H1 (cell line): Measurements from ENCODE around the gene TAF10.

Experiments used
- CTCF ChIP-seq, 3 experiments: IDR thresholded peaks; 1 replicate in 2 of 3; 2 replicates in 1 of 3; pipeline versions ENCODE4 v1.5.1 to v1.6.1; 2011; ENCODE audit warnings: low read length in 3 of 3, mild to moderate bottlenecking in 3 of 3, inconsistent platforms in 2 of 3, low read depth in 1 of 3, moderate library complexity in 1 of 3; ENCODE audit not compliant: insufficient read depth in 1 of 3; ENCODE audit errors: control extremely low read depth in 1 of 3
- FOSL1 ChIP-seq: IDR thresholded peaks from 2 replicates; pipeline ENCODE4 v1.6.1; 2011; ENCODE audit warnings: mild to moderate bottlenecking, low read depth, low read length, moderate library complexity; ENCODE audit not compliant: insufficient read depth
- HDAC2 ChIP-seq, 2 experiments: fragments of 300-600 bp in 1 of 2; sonication (generic) in 1 of 2; IDR thresholded peaks; 2 replicates each; pipeline ENCODE4 v1.6.1; 2011 to 2012; ENCODE audit warnings: low read depth in 2 of 2, low read length in 2 of 2, mild to moderate bottlenecking in 2 of 2, moderate library complexity in 2 of 2, borderline replicate concordance in 1 of 2, inconsistent platforms in 1 of 2
- JUN ChIP-seq: IDR thresholded peaks from 2 replicates; pipeline ENCODE4 v1.6.1; 2011; ENCODE audit warnings: low read depth, mild to moderate bottlenecking, improper control_type of control experiment, low read length
- JUND ChIP-seq: IDR thresholded peaks from 2 replicates; pipeline ENCODE4 v1.6.1; 2011; ENCODE audit warnings: mild to moderate bottlenecking, improper control_type of control experiment, low read length
- MAFK ChIP-seq: IDR thresholded peaks from 2 replicates; pipeline ENCODE4 v1.6.1; 2012; ENCODE audit warnings: low read depth, mild to moderate bottlenecking, improper control_type of control experiment, low read length
- NRF1 ChIP-seq: IDR thresholded peaks from 2 replicates; pipeline ENCODE4 v1.6.1; 2011; ENCODE audit warnings: mild to moderate bottlenecking, low read depth, low read length, improper control_type of control experiment
- POLR2A ChIP-seq, 2 experiments: IDR thresholded peaks; 1 replicate in 1 of 2; 2 replicates in 1 of 2; pipeline ENCODE4 v1.6.1; 2011; ENCODE audit warnings: low read depth in 2 of 2, low read length in 2 of 2, mild to moderate bottlenecking in 2 of 2; ENCODE audit errors: control extremely low read depth in 1 of 2
- POLR2AphosphoS5 ChIP-seq: IDR thresholded peaks from 2 replicates; pipeline ENCODE4 v1.6.1; 2011; ENCODE audit warnings: low read depth, low read length
- RFX5 ChIP-seq: IDR thresholded peaks from 2 replicates; pipeline ENCODE4 v1.6.1; 2011; ENCODE audit warnings: low read depth, low read length, improper control_type of control experiment, borderline replicate concordance
- SIN3A ChIP-seq, 2 experiments: IDR thresholded peaks in 1 of 2; conservative IDR thresholded peaks in 1 of 2; 2 replicates each; pipeline ENCODE4 v1.6.1; 2011 to 2012; ENCODE audit warnings: low read length in 2 of 2, improper control_type of control experiment in 1 of 2, low read depth in 1 of 2, mild to moderate bottlenecking in 1 of 2
- TEAD4 ChIP-seq: IDR thresholded peaks from 2 replicates; pipeline ENCODE4 v1.6.1; 2012; ENCODE audit warnings: low read depth, low read length, inconsistent platforms, mixed read lengths
- ZNF274 ChIP-seq: IDR thresholded peaks from 2 replicates; pipeline ENCODE4 v1.7.0; 2012; ENCODE audit warnings: low read length, borderline replicate concordance; ENCODE audit errors: extremely low read depth

- TF ChIP-seq FOSL1 (no peak), POLR2A (IDR thresholded peaks at IDR 0.05; ENCODE audit: control extremely low read depth in 1 of 2, low read depth in 2 of 2, low read length in 2 of 2) (no peak), RFX5 (no peak), CTCF (IDR thresholded peaks at IDR 0.05; ENCODE audit: control extremely low read depth in 1 of 3, insufficient read depth in 1 of 3, low read depth in 1 of 3, low read length in 3 of 3) (no peak), NRF1 (no peak), HDAC2 (IDR thresholded peaks at IDR 0.05; ENCODE audit: borderline replicate concordance in 1 of 2, low read depth in 2 of 2, low read length in 2 of 2) (no peak), ZNF274 (no peak), SIN3A (conservative IDR thresholded peaks at IDR 0.05 in 1 of 2, IDR thresholded peaks at IDR 0.05 in 1 of 2; ENCODE audit: low read depth in 1 of 2, low read length in 2 of 2) (no peak), MAFK (no peak), JUND (no peak), POLR2AphosphoS5 (no peak), JUN (no peak), TEAD4 (no peak)
Measured at GRCh38 chr11:6646071-6646470, 34.1 kb upstream of the TAF10 start.
